GM18858 (cell line): ENCODE results near the gene EPHB1.
"Not testable (repeated sequence)": the region's sequence is repeated elsewhere in the genome, so short reads cannot be mapped to it uniquely, and the experiment has no call there.

Experiments used
- ATAC-seq: cut with Tn5 transposase; IDR thresholded peaks from one replicate; pipeline ENCODE4 v1.9.1; 2021; ENCODE audit not compliant: unreplicated experiment

Gene EPHB1

DNA sequence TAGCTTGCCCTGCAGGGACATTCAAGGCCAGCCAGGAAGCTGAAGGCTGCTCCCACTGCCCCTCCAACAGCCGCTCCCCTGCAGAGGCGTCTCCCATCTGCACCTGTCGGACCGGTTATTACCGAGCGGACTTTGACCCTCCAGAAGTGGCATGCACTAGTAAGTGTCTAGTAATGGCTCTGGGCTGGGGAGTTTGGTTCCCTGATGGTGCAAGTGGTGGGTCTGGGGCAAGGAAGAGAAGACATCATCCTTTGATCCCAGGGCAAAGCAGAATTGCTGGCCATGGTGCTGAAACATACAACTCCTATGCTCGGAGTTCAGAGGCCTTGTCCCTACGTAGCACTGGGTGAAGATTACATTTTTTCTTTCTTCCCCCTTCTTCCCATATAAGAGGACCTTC is 311.4 kb downstream of the EPHB1 start:
- ATAC-seq: no peak

DNA sequence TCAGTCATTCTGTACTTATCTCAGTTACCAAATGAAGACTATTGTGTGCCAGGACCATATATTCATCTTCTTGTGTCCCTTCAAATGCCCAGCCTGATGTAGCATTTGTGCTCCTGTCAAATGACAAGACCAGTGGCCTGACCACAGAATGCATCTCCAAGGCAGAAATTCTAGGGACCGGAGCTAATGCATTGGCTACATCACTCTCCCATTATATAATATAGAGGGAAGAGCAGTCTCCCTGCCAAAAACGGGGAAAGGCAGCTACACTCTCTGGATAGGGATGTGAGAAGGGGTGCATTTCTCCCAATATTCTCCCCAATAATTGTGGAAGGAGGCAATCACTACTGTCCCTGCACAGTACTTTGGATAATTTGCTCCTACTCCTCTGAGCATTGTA is 312.0 kb downstream of the EPHB1 start:
- ATAC-seq: no peak

GRCh38 chr3:135109681-135110080 is 314.6 kb downstream of the EPHB1 start:
- ATAC-seq: no peak

DNA sequence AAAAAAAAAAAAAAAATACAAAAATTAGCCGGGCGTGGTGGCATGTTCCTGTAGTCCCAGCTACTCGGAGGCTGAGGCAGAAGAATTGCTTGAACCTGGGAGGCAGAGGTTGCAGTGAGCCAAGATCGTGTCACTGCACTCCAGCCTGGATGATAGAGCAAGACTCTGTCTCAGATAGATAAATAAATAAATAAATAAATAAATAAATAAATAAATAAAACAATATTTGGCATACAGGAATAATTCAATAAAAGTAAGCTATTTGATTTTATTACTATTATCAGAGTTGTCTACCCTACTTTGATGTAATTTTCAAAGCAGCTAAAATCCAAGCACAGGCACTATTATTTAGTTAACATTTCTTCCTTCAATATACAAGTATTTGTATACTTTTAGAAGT is 319.5 kb downstream of the EPHB1 start:
- not testable (repeated sequence) for ATAC-seq

- no peak for ATAC-seq
These were observed 322.9 kb downstream of the EPHB1 start for GRCh38 chr3:135117977-135118376.

DNA sequence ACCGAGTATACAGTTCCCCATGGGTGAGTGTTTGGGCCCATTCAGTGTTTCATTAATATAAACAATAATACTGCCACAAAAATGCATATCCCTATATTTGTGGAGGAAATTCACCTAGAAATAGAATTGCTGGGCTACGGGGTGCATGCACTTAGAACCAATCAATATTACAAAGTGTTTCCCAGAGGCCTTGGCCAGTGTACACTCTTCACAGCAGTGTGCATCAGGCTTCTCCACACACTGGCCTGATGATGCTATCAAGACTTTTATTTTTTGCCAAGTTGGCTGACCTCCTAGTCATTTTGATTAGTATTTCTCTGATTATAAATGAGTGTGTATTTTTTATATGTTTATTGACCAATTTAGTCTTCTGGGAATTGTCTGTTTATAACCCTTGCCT is 323.7 kb downstream of the EPHB1 start:
- ATAC-seq: no peak

DNA sequence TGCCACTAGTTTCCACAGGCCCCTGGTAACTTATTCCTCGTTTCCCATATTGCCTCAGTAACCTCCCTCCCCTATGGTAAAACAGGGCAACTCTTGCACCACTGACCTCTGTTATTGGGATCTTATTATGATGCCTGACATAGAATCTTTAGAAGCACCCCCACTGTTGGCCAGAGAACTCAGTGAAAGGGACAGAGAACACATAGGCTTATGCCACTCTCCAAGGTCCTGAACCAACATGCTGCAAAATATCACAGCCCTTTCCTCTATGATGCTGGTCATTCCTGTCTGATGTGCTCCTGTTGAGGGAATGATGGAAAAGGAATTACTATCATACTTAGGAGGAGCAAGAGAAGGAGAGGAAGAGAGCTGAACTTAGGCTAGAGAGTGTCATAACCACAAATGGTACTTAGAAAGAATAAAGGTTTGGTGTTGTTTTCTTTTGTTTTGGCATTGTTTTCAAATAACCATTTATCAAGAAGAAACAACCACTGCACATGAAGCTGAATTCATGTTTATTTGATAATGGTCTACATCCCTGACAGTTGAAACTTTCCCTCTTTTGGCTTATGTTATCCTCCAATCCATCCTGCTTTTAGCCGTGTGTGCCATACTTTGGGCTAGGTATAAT is 330.2 kb downstream of the EPHB1 start:
- ATAC-seq: no peak

- ATAC-seq: no peak
These were observed 332.9 kb downstream of the EPHB1 start for GRCh38 chr3:135127946-135128470.

GRCh38 chr3:135128818-135129217 is 333.8 kb downstream of the EPHB1 start:
- no peak for ATAC-seq

DNA sequence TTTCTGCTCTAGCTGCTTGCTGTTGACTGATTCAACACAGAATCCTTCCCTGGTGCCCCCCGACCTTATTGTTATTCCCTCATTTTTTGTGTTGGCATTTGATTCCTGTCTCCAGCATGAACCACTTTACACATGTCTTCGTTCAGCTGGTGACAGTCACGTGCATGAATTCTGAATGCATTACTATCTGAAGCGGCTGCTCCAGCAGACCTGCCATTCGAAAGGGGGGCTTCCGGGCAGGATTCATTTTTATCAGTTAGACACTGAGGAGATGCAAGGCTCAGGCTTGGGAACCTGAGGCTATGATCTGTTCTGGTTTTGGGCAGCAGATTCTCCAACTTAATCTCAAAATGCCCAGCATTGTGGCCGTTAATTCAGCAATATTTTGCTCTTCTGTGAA is 336.2 kb downstream of the EPHB1 start:
- ATAC-seq: no peak

GRCh38 chr3:135133905-135134683 is 339.0 kb downstream of the EPHB1 start:
- ATAC-seq: no peak

DNA sequence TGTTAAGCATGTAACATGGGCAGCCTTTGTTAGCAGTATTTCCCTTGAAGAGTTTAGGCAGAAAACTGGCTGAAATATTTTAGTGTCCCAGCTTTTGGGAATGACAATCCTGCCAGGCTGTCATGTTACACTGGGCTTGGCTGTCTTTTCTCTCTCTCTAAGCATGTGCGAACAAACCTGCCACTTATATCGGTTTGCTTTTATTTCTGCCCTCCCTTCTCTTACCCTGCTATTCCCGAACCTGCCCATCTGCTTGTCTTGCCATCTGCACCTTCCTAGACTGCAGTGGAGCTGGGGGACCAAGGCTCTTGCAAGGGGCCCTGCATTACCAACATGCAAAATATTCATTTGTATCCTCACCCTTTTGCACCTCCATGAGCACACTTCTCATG is 339.6 kb downstream of the EPHB1 start:
- no peak for ATAC-seq

DNA sequence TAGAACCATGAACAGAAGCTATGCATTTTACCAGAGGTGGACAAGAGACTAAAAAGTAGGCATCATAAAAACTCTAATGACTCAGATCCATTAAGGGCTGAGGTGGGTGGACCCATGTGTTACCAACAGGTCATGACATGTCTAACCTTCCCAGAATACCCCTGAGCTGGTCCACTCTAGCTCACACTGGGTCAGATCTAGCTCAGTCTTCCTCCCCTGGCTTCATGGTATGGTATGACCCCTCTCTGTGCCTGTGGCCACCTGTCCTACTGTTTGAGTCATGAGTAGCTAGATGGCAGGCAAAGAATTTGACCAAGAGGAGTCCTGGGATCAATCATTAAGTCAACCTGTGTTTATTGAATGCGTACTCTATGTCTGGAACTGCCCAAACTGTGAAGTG is 340.4 kb downstream of the EPHB1 start:
- no peak for ATAC-seq

DNA sequence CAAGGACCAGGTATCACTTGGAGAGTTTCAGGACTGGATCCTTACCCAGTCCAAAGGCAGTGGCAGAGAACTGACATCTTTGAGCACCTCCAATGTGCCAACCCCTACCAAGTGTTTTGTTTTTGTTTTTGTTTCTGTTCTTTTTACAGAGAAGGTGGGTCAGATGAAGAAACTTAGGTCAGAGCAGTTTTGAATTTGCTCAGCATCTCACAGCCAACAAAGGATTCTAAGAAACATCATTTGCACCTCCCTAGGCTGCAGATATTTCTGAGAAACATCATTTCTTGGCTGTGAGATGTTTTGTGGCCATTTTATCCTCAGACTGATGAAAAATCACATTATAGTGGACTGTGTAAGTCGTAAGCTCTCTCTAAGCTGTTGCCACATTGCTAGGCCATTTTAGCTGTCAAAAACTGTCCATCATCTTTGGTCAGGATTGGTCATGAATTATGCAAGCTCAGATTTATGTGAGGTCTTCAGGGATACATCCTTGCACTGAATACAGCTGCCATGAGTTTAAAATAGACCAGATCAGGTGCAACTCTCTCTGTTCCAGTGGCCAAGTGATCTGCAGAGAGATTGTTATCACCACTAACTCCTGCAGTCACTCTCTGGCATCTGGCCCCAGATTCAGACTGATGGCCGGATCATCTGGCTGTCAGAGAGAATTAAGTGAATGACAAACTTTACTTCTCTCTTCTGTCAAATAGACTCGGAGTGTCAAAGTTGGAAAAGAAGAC is 341.5 kb downstream of the EPHB1 start:
- ATAC-seq: no peak

DNA sequence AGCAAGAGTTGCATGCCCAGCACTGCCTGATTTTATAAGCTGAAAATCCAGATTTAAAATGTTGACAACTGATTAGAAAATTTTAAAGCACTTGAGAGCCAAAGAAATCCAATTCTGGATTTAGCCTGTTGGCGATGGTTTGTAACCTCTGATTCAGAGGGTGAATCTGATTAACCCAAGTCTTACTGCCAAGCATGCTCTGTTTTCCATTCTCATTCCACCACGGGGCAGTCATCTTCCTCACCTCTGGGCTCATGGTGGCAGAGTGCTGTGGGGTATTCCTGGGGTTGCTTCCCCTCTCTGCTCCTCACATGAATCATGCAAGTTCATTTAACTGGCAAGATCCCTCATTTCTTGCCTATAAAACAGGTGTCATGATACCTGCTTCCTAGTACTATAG is 342.2 kb downstream of the EPHB1 start:
- no peak for ATAC-seq

DNA sequence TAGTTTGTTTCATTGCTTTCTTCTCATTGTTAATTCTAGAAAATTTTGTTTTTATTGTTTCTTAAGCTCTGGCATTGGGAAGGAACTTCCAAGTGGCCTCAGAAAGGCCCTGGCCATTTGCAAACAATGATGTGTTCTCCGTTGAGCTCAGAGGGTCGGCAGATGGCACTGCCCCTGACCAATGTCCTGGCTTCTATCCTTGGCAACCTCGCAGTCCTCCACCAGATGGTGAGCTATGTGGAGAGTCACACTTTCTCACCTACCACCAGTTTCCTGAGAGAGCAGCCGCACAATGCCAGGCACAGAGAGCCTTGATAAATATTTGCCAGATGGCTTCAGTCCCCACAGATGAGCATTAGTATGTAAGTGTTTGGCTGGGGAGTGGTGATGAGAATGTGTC is 343.7 kb downstream of the EPHB1 start:
- no peak for ATAC-seq

- ATAC-seq: no peak
These were observed 345.5 kb downstream of the EPHB1 start for GRCh38 chr3:135140591-135140990.

DNA sequence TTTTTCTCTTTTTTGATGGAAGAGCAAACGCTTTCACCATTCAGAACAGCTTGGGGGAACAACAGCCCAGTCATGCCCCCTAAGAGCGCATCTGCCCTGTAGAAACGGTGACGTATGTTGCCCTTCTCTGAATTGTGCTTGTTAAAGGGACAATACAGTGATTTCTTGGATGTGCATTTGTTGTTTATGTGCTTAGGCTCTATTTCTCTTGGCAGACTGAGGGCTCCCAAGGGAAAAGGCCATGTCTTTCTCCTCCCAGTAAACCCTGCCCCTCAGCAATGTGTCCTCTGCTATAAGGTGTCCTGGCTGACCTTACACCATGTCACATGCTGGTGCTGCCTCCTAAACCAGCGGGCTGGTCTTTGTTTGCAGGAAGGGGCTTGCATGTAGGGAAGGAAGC is 346.1 kb downstream of the EPHB1 start:
- no peak for ATAC-seq

GRCh38 chr3:135141672-135142071 is 346.6 kb downstream of the EPHB1 start:
- ATAC-seq: no peak

DNA sequence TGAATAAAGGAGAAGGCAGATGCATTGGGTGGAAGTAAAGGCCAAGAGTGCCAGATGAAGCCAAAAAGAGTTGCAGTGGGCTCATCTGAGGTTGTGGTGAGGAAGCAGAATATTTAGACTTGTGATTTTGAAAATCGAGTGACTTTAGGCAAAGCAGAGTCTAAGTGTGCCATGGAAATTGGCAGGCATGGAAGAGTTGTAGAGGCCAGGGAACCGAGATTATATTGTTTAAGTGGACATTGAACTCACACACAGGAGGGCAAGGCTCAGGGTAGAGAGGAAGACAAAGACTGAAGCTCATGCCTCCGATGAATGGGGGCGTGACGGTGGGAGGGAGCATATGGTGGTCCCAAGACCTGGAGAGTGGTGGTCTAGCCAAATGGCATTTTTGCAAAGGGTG is 347.5 kb downstream of the EPHB1 start:
- no peak for ATAC-seq

DNA sequence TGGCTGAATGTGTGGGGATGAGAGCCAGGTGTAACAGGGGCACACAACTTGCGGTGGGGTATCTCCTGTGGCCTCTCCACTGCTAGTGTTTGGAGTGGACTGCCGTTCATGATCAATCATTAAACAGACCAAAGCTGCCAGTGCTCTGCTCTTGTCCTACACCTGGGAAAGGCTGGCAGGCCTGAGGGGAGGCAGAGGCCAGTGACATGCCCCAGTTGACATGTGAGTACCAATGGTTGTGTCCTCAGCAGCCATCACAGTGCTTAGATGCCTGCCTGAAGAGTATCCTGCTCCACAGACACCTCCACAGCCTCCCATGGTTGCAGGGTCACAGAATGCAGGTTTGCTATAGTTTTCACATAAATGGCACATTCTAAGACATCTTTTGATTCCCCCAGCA is 348.4 kb downstream of the EPHB1 start:
- no peak for ATAC-seq

DNA sequence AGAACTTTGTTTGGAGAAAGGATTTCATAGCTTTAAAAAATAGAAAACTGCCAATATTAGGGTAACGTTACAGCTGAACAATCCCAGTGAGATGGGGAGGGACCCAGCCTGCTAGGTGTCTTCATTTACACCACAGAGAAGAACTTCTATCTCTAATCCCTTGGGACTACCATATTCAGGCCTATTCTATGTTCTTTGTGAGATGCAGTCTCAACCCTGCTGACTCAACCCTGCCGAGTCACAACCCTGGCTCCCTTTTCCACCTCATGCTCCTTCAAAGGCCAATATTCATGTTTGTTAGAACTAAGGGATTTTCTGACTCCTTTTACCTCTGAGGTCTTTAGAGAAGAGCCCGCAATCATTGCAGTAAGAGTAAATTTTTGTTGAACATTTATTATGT is 350.5 kb downstream of the EPHB1 start:
- ATAC-seq: no peak
